GM12878 (cell line): ENCODE results near the gene BEST2. TPM values are rescaled to one million over a fixed set of nuclear protein-coding genes. Genes with fewer than 3 reads are reported as not detected.

ENCODE experiments used
- ATAC-seq: fragments of 200-7000 bp; cut with Tn5 transposase; 3 replicates; pipeline ENCODE4 v1.9.1; 2020; ENCODE audit warnings: mild to moderate bottlenecking, moderate library complexity
- BruUV-seq: library from RNA; stranded (reverse); fragments of 400-500 nt; replicated peaks from 2 replicates; lab custom pipeline; 2021; lab: Mats Ljungman, UMichigan
- CTCF ChIA-PET: fragments of 300-600 bp; sonication (Branson Sonifier 250); formaldehyde crosslinking; extraction: SDS; loops from one replicate; lab custom pipeline; 2021; ENCODE audit warnings: inconsistent platforms; lab: Yijun Ruan, JAX
- POLR2A ChIA-PET: fragments of 350-600 bp; formaldehyde crosslinking; extraction: SDS; loops from one replicate; lab custom pipeline; 2021; ENCODE audit warnings: inconsistent platforms; lab: Charles Lee
- RAD21 ChIA-PET: fragments of 300-600 bp; sonication (Branson Sonifier 250); formaldehyde crosslinking; loops from one replicate; lab custom pipeline; 2023; ENCODE audit warnings: antibody characterized with exemption; ENCODE audit not compliant: unreplicated experiment; lab: Charles Lee
- SMC1A ChIA-PET: fragments of 300-600 bp; sonication (Branson Sonifier 250); formaldehyde crosslinking; loops from one replicate; lab custom pipeline; 2023; ENCODE audit not compliant: unreplicated experiment, uncharacterized antibody; lab: Charles Lee
- DNase-seq: peaks from one replicate; pipeline ENCODE4 v3.0.0-alpha.2; 2011; ENCODE audit warnings: low read depth, low spot score
- FAIRE-seq: peaks from 3 replicates; lab custom pipeline; 2011; peaks lifted over from hg19 to GRCh38; lab: Jason Lieb, UNC
- H2AFZ ChIP-seq: 2 replicates; pipeline ENCODE4 v1.6.0; 2011; ENCODE audit warnings: low read depth, low read length, control low read depth; ENCODE audit not compliant: control insufficient read depth
- H3K27ac ChIP-seq: 2 replicates; pipeline ENCODE4 v1.5.1; 2011; ENCODE audit warnings: control low read depth; ENCODE audit not compliant: control insufficient read depth, insufficient read depth
- H3K27me3 ChIP-seq, 2 experiments: replicated peaks in 1 of 2; 2 replicates each; pipeline versions ENCODE4 v1.6.0 to v1.6.1; 2011; ENCODE audit warnings: low read length in 1 of 2; ENCODE audit not compliant: control insufficient read depth in 2 of 2, insufficient read depth in 2 of 2
- H3K36me3 ChIP-seq, 2 experiments: 2 replicates each; pipeline ENCODE4 v1.5.1; 2011; ENCODE audit warnings: low read length in 1 of 2; ENCODE audit not compliant: control insufficient read depth in 2 of 2, insufficient read depth in 2 of 2
- H3K4me1 ChIP-seq: 2 replicates; pipeline ENCODE4 v1.6.1; 2011; ENCODE audit warnings: mild to moderate bottlenecking, low read length, moderate library complexity, mixed read lengths; ENCODE audit not compliant: control insufficient read depth, insufficient read depth
- H3K4me2 ChIP-seq: 2 replicates; pipeline ENCODE4 v1.6.0; 2011; ENCODE audit warnings: control low read depth; ENCODE audit not compliant: control insufficient read depth, insufficient read depth
- H3K4me3 ChIP-seq: fragments of 200-600 bp; sonication (generic); 2 replicates; pipeline ENCODE4 v1.5.1; 2016
- H3K79me2 ChIP-seq: 2 replicates; pipeline ENCODE4 v1.6.0; 2011; ENCODE audit warnings: low read length; ENCODE audit not compliant: control insufficient read depth, insufficient read depth
- H3K9ac ChIP-seq: 2 replicates; pipeline ENCODE4 v1.8.0; 2011; ENCODE audit warnings: low read length, control low read depth, mixed read lengths; ENCODE audit not compliant: control insufficient read depth, insufficient read depth
- H3K9me3 ChIP-seq: replicated peaks from 3 replicates; pipeline ENCODE4 v1.5.1; 2011; ENCODE audit warnings: mild to moderate bottlenecking, low read length; ENCODE audit not compliant: control insufficient read depth, insufficient read depth
- H4K20me1 ChIP-seq: 2 replicates; pipeline ENCODE4 v1.6.0; 2011; ENCODE audit not compliant: control insufficient read depth, insufficient read depth
- BHLHE40 ChIP-seq, 2 experiments: fragments of 450-650 bp in 1 of 2; IDR thresholded peaks; 2 replicates each; pipeline ENCODE4 v1.6.1; 2011 to 2017; ENCODE audit warnings: low read depth in 2 of 2, borderline replicate concordance in 1 of 2, improper control_type of control experiment in 1 of 2, low read length in 1 of 2, mild to moderate bottlenecking in 1 of 2
- FOXK2 ChIP-seq: fragments of 450-650 bp; IDR thresholded peaks from 2 replicates; pipeline ENCODE4 v1.6.1; 2017; ENCODE audit warnings: mild to moderate bottlenecking, moderate library complexity
- FOXM1 ChIP-seq: IDR thresholded peaks from 2 replicates; pipeline ENCODE4 v1.6.1; 2012; ENCODE audit warnings: low read depth, mild to moderate bottlenecking, inconsistent platforms, low read length, moderate library complexity
- GATAD2B ChIP-seq: fragments of 450-650 bp; conservative IDR thresholded peaks from 2 replicates; pipeline ENCODE4 v1.6.1; 2017; ENCODE audit warnings: low read depth, mild to moderate bottlenecking, moderate library complexity
- JUNB ChIP-seq: IDR thresholded peaks from 2 replicates; pipeline ENCODE4 v1.6.1; 2016; ENCODE audit warnings: antibody characterized with exemption, mild to moderate bottlenecking
- JUND ChIP-seq: IDR thresholded peaks from 2 replicates; pipeline ENCODE4 v1.6.1; 2012; ENCODE audit warnings: low read depth, mild to moderate bottlenecking, low read length, improper control_type of control experiment, moderate library complexity
- MAX ChIP-seq: IDR thresholded peaks from 2 replicates; pipeline ENCODE4 v1.6.1; 2012; ENCODE audit warnings: low read depth, low read length, improper control_type of control experiment
- MEF2B ChIP-seq: fragments of 450-650 bp; IDR thresholded peaks from 2 replicates; pipeline ENCODE4 v1.6.1; 2018; ENCODE audit warnings: mild to moderate bottlenecking, moderate library complexity; ENCODE audit not compliant: partially characterized antibody, poor library complexity, severe bottlenecking
- NBN ChIP-seq: fragments of 450-650 bp; IDR thresholded peaks from 2 replicates; pipeline ENCODE4 v1.6.1; 2016
- PAX5 ChIP-seq: IDR thresholded peaks from 2 replicates; pipeline ENCODE4 v1.6.1; 2011; ENCODE audit warnings: low read depth, low read length, borderline replicate concordance
- SKIL ChIP-seq: fragments of 450-650 bp; IDR thresholded peaks from 2 replicates; pipeline ENCODE4 v1.6.1; 2017; ENCODE audit warnings: mild to moderate bottlenecking, low read depth, inconsistent platforms; ENCODE audit not compliant: poor library complexity, severe bottlenecking
- ZBED1 ChIP-seq: IDR thresholded peaks from 2 replicates; pipeline ENCODE4 v1.6.1; 2016; ENCODE audit warnings: borderline replicate concordance
- WGBS: methylation state at CpG from one replicate; pipeline ENCODE4 v1.1.6; 2016; ENCODE audit warnings: low lambda C conversion rate; ENCODE audit not compliant: insufficient replicate concordance, insufficient coverage; ENCODE audit errors: missing lambda C conversion rate; 5-methylcytosine and 5-hydroxymethylcytosine counted together
- in situ Hi-C: fragments of 300-500 bp; cut with MboI; formaldehyde crosslinking; loops from 9 replicates; pipeline ENCODE4 v1.14.3; 2018; ENCODE audit warnings: mixed read lengths
- intact Hi-C: fragments of 100-400 bp; cut with micrococcal nuclease; formaldehyde crosslinking; loops from one replicate; pipeline ENCODE4 v1.14.2; 2022; ENCODE audit not compliant: unreplicated experiment
- polyA plus RNA-seq, 11 experiments: library from polyadenylated mRNA; depleted of rRNA in 4 of 11; unstranded in 6 of 11; stranded (reverse) in 5 of 11; fragments of >200 nt; fragmentation: Nextera tagmentation in 4 of 11; fragmentation: Illumina TruSeq in 1 of 11; extraction: Ambion mirVana in 4 of 11; extraction: Trizol in 1 of 11; gene quantifications; 1 replicate in 1 of 11; 2 replicates in 10 of 11; pipeline versions ENCODE4 v1.2.1 to v1.2.3, GENCODE V29; 2011 to 2016; ENCODE audit warnings: inconsistent platforms in 2 of 11, missing spikeins in 2 of 11, low read depth in 1 of 11
- total RNA-seq, 4 experiments: library from RNA; depleted of rRNA in 3 of 4; stranded (reverse); fragments of >200 nt in 3 of 4; fragmentation: Illumina TruSeq in 1 of 4; extraction: Trizol in 1 of 4; gene quantifications; 2 replicates each; pipeline versions ENCODE4 v1.2.1 to v1.2.3, GENCODE V29; 2013 to 2021
- TF ChIP-seq, protein P1 (sequence below): fragments of 450-650 bp; IDR thresholded peaks from 2 replicates; pipeline ENCODE4 v1.6.1; 2017; ENCODE audit warnings: antibody characterized with exemption, mild to moderate bottlenecking, moderate library complexity
- TF ChIP-seq, protein P2 (sequence below): IDR thresholded peaks from 2 replicates; pipeline ENCODE4 v1.6.1; 2011; ENCODE audit warnings: mild to moderate bottlenecking, low read depth, low read length, moderate library complexity; ENCODE audit not compliant: insufficient replicate concordance

The BEST2 gene
- total and polyA plus RNA-seq, 10 of the 15 experiments (the other 5 are each of a cell fraction or from before 2014, with no cell fraction given), result not detected

- FAIRE-seq (no peak), DNase-seq (peak; percentile 84), ATAC-seq (peak; percentile 1)
- ChIA-PET CTCF (interaction anchor here (1.3 to 4.2 kb wide), 4 partner anchors 8 to 23 kb away, joined by 3 to 44 read pairs (median 15); no protein-coding TSS in a partner anchor), POLR2A (interaction anchor here (0.5 to 3.4 kb wide), 5 partner anchors 10 to 366 kb away, joined by 4 to 66 read pairs (median 5); no protein-coding TSS in a partner anchor), RAD21 (interaction anchor here (0.6 to 4.5 kb wide), 4 partner anchors 11 to 102 kb away, joined by 3 to 49 read pairs (median 4); no protein-coding TSS in a partner anchor), SMC1A (interaction anchor here (1.4 to 4.1 kb wide), 3 partner anchors 11 to 29 kb away, joined by 3 to 28 read pairs (median 4); no protein-coding TSS in a partner anchor)
- Histone ChIP-seq H3K9me3 (no peaks in the 10 kb centered on the region), H3K4me3 (peak overlapping the region; percentile 90), H2AFZ (no peak overlapping the region; the same call in none of the 2 replicates), H3K27ac (peak overlapping the region; percentile 99), H4K20me1 (no peaks in the 10 kb centered on the region), H3K79me2 (peaks cover 42% of the 10 kb centered on the region), H3K27me3 (no peaks in the 10 kb centered on the region), H3K4me1 (peaks cover 56% of the 10 kb centered on the region), H3K9ac (peak overlapping the region; percentile 97), H3K4me2 (peak overlapping the region; percentile 97), H3K36me3 (no peaks in the 10 kb centered on the region)
- intact Hi-C loops (loop anchor here (5.0 to 10.0 kb wide), 2 partner anchors 149 to 1694 kb away; partner anchors contain the start of gene CALR), in situ Hi-C loops (no loop called here)
- BruUV-seq, result TSS peak; percentile 72
- WGBS, result under 1% methylated on average over 12 of the region's 12 CpGs
- TF ChIP-seq, protein P1, sequence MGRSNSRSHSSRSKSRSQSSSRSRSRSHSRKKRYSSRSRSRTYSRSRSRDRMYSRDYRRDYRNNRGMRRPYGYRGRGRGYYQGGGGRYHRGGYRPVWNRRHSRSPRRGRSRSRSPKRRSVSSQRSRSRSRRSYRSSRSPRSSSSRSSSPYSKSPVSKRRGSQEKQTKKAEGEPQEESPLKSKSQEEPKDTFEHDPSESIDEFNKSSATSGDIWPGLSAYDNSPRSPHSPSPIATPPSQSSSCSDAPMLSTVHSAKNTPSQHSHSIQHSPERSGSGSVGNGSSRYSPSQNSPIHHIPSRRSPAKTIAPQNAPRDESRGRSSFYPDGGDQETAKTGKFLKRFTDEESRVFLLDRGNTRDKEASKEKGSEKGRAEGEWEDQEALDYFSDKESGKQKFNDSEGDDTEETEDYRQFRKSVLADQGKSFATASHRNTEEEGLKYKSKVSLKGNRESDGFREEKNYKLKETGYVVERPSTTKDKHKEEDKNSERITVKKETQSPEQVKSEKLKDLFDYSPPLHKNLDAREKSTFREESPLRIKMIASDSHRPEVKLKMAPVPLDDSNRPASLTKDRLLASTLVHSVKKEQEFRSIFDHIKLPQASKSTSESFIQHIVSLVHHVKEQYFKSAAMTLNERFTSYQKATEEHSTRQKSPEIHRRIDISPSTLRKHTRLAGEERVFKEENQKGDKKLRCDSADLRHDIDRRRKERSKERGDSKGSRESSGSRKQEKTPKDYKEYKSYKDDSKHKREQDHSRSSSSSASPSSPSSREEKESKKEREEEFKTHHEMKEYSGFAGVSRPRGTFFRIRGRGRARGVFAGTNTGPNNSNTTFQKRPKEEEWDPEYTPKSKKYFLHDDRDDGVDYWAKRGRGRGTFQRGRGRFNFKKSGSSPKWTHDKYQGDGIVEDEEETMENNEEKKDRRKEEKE, result no peak
- TF ChIP-seq MAX, result no peak; the same call in 1 of the 2 replicates
- TF ChIP-seq GATAD2B, result peak; percentile 98
- peak; percentile 85; the same call in 1 of the 2 replicates for TF ChIP-seq PAX5
- TF ChIP-seq BHLHE40 (IDR thresholded peaks at IDR 0.05; ENCODE audit: borderline replicate concordance in 1 of 2, low read depth in 2 of 2, low read length in 1 of 2), result peak; percentile 71 to 82; a peak in 3 of 4 replicates
- no peak for TF ChIP-seq FOXK2
- TF ChIP-seq JUND, result no peak
- TF ChIP-seq SKIL, result peak; percentile 89
- TF ChIP-seq NBN, result peak; percentile 95; the same call in 1 of the 2 replicates
- peak; percentile 89 for TF ChIP-seq ZBED1
- TF ChIP-seq MEF2B, result peak; percentile 80
- TF ChIP-seq, protein P2, sequence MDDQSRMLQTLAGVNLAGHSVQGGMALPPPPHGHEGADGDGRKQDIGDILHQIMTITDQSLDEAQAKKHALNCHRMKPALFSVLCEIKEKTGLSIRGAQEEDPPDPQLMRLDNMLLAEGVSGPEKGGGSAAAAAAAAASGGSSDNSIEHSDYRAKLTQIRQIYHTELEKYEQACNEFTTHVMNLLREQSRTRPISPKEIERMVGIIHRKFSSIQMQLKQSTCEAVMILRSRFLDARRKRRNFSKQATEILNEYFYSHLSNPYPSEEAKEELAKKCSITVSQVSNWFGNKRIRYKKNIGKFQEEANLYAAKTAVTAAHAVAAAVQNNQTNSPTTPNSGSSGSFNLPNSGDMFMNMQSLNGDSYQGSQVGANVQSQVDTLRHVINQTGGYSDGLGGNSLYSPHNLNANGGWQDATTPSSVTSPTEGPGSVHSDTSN, result no peak
- no peak for TF ChIP-seq FOXM1
- peak; percentile 28; the same call in 1 of the 2 replicates for TF ChIP-seq JUNB
These were observed 37.1 kb downstream of the BEST2 start for GRCh38 chr19:12788682-12789097.
